CD4-positive, alpha-beta T cell (primary cell): ENCODE results near the gene PLXND1. TPM values are rescaled to one million over a fixed set of nuclear protein-coding genes. Genes with fewer than 3 reads are reported as not detected.

ENCODE experiments used
- ATAC-seq: fragments of 200-7000 bp; cut with Tn5 transposase; one replicate; pipeline ENCODE4 v1.10.0; 2022; ENCODE audit warnings: mild to moderate bottlenecking; ENCODE audit not compliant: poor library complexity
- CTCF ChIA-PET: fragments of 350-600 bp; sonication (Branson Sonifier 250); formaldehyde crosslinking; loops from one replicate; lab custom pipeline; 2021; ENCODE audit warnings: antibody characterized with exemption, inconsistent platforms; lab: Charles Lee
- POLR2A ChIA-PET: fragments of 350-600 bp; sonication (Branson Sonifier 250); formaldehyde crosslinking; loops from one replicate; lab custom pipeline; 2021; ENCODE audit warnings: antibody characterized with exemption, inconsistent platforms; lab: Charles Lee
- DNase-seq, 14 experiments: peaks; one replicate each; pipeline ENCODE4 v3.0.0-alpha.2; 2013 to 2020; ENCODE audit warnings: mixed read lengths in 2 of 14
- H3K27ac ChIP-seq, 2 donors: one replicate each; pipeline versions ENCODE4 v1.5.1 to v1.7.0; 2013; ENCODE audit warnings: low read length in 2 of 2, low read depth in 1 of 2, mild to moderate bottlenecking in 1 of 2
- H3K27me3 ChIP-seq, 2 experiments: 1 replicate in 1 of 2; 2 replicates in 1 of 2; pipeline versions ENCODE4 v1.6.1 to v1.7.0; 2013; ENCODE audit warnings: low read length in 2 of 2, control low read depth in 1 of 2, mild to moderate bottlenecking in 1 of 2, moderate library complexity in 1 of 2; ENCODE audit not compliant: insufficient read depth in 2 of 2, control insufficient read depth in 1 of 2
- H3K36me3 ChIP-seq: one replicate; pipeline ENCODE4 v1.6.1; 2013; ENCODE audit warnings: low read length, control low read depth; ENCODE audit not compliant: insufficient read depth
- H3K4me1 ChIP-seq: one replicate; pipeline ENCODE4 v1.6.1; 2013; ENCODE audit warnings: low read length, control low read depth; ENCODE audit not compliant: insufficient read depth
- H3K4me3 ChIP-seq: one replicate; pipeline ENCODE4 v1.5.1; 2013; ENCODE audit warnings: mild to moderate bottlenecking, low read length, moderate library complexity
- H3K9me3 ChIP-seq, 2 experiments: 1 replicate in 1 of 2; 2 replicates in 1 of 2; pipeline versions ENCODE4 v1.6.1 to v1.7.0; 2013; ENCODE audit warnings: low read length in 2 of 2, mild to moderate bottlenecking in 2 of 2, control low read depth in 1 of 2, moderate library complexity in 1 of 2; ENCODE audit not compliant: control insufficient read depth in 1 of 2, insufficient read depth in 1 of 2
- H3K27ac Mint-ChIP-seq: one replicate; pipeline ENCODE4 v1.8.0; 2020; ENCODE audit warnings: mixed read lengths
- H3K27me3 Mint-ChIP-seq: one replicate; pipeline ENCODE4 v1.8.0; 2021; ENCODE audit warnings: mixed read lengths
- H3K36me3 Mint-ChIP-seq: one replicate; pipeline ENCODE4 v1.8.0; 2021; ENCODE audit warnings: low read depth, mixed read lengths
- H3K4me1 Mint-ChIP-seq: one replicate; pipeline ENCODE4 v1.8.0; 2021; ENCODE audit warnings: low read depth, mixed read lengths
- H3K4me3 Mint-ChIP-seq: one replicate; pipeline ENCODE4 v1.8.0; 2020; ENCODE audit warnings: mild to moderate bottlenecking, mixed read lengths
- H3K9me3 Mint-ChIP-seq: one replicate; pipeline ENCODE4 v1.8.0; 2020; ENCODE audit warnings: mixed read lengths
- CTCF ChIP-seq: fragments of 200-600 bp; IDR thresholded peaks from one replicate; pipeline ENCODE4 v1.8.0; 2022; ENCODE audit warnings: antibody characterized with exemption, mild to moderate bottlenecking
- intact Hi-C, 2 experiments: fragments of 100-400 bp; cut with DNase I in 1 of 2; cut with micrococcal nuclease in 1 of 2; formaldehyde crosslinking; loops; one replicate each; pipeline versions ENCODE4 v1.15.1 to v1.9.0; 2023 to 2025; cut with DNase I, micrococcal nuclease
- total RNA-seq, 174 experiments: library from RNA in 2 of 174; stranded (reverse) in 2 of 174; gene quantifications; one replicate each; pipeline ENCODE4 v1.2.3 and lab custom pipeline; 2021 to 2026

Gene PLXND1
- total RNA-seq, 2 experiments from 2014 or later = 61.7 to 62.5 TPM

DNA sequence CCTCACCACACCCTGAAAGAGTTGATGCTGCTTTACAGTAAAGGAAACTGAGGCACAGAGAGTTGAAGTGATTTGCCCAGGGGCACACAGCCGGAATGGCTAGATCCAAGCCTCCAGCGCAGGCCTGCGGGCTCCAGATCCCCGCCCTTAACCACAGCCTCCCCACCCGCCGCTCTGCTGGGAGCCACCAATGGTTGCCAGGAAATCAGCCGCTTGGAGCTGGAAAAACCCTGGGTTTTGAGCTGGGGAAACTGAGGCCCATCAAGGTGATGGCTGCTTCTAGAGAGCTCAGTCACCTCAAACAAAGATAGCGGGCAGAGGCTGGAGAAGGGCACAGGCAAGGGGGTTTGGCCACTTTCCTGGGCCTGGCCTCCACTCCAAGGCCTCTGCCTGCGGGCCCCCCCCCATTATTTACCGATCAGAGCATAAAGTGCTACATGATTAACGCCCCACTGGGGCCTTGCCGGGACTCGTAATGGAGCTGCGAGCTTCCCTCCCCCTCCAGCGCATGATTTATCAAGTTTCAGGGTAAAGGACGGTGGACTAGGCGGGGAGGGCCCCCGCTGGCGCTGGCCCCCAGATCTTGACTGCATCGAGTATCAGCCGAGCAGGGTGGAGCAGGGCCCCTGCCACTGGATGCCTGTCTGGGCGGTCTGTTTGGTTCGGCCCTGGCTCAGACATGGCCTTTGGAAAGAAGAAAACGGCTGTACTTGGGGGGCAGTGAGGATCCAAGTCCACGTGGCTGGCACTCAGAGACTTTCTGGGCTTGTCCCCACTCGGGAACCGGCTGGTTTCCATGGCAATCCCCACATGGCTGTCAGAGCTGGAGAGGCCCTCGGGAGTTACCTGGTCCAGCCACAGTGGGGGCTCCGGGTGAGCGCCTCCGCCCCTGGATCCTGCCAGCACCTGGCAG, 9.1 kb downstream of the PLXND1 start:
- Histone ChIP-seq H3K36me3 (no peaks in the 10 kb centered on the region), H3K4me1 (peaks cover 51% of the 10 kb centered on the region), H3K27me3 (no peaks in the 10 kb centered on the region), H3K4me3 (no peak overlapping the region), H3K27ac (no peak overlapping the region), H3K9me3 (no peaks in the 10 kb centered on the region)
- ATAC-seq (no peak), DNase-seq (no peak)
- intact Hi-C loops = no loop called here
- no peaks in the 10 kb centered on the region for H3K27me3 Mint-ChIP-seq
- ChIA-PET CTCF (no interaction called here), POLR2A (interaction anchor here (1.8 kb wide), 1 partner anchor 21 kb away, joined by 9 read pairs; no protein-coding TSS in a partner anchor)
- H3K9me3 Mint-ChIP-seq = no peaks in the 10 kb centered on the region
- no peaks in the 10 kb centered on the region for H3K36me3 Mint-ChIP-seq
- no peak overlapping the region for H3K4me3 Mint-ChIP-seq
- H3K4me1 Mint-ChIP-seq = peaks cover 29% of the 10 kb centered on the region
- no peak overlapping the region for H3K27ac Mint-ChIP-seq
- no peak for TF ChIP-seq CTCF

- no peak overlapping the region for H3K27ac Mint-ChIP-seq
- H3K9me3 Mint-ChIP-seq = no peaks in the 10 kb centered on the region
- DNase-seq (peak in 1 of 14 experiments; percentile 35), ATAC-seq (peak; percentile 45)
- Histone ChIP-seq H3K36me3 (no peaks in the 10 kb centered on the region), H3K27ac (no peak overlapping the region), H3K4me1 (peaks cover 56% of the 10 kb centered on the region), H3K4me3 (no peak overlapping the region), H3K27me3 (no peaks in the 10 kb centered on the region), H3K9me3 (no peaks in the 10 kb centered on the region)
- CTCF ChIA-PET = interaction anchor here (1.2 kb wide), 1 partner anchor 8 kb away, joined by 3 read pairs; no protein-coding TSS in a partner anchor
- intact Hi-C loops = no loop called here
- peaks cover 36% of the 10 kb centered on the region for H3K4me1 Mint-ChIP-seq
- POLR2A ChIA-PET = interaction anchor here (1.8 kb wide), 1 partner anchor 20 kb away, joined by 9 read pairs; no protein-coding TSS in a partner anchor
- H3K36me3 Mint-ChIP-seq = no peaks in the 10 kb centered on the region
- no peak overlapping the region for H3K4me3 Mint-ChIP-seq
- no peaks in the 10 kb centered on the region for H3K27me3 Mint-ChIP-seq
- TF ChIP-seq CTCF = no peak
Observed at GRCh38 chr3:129596194-129597086, 10.0 kb downstream of the PLXND1 start.

DNA sequence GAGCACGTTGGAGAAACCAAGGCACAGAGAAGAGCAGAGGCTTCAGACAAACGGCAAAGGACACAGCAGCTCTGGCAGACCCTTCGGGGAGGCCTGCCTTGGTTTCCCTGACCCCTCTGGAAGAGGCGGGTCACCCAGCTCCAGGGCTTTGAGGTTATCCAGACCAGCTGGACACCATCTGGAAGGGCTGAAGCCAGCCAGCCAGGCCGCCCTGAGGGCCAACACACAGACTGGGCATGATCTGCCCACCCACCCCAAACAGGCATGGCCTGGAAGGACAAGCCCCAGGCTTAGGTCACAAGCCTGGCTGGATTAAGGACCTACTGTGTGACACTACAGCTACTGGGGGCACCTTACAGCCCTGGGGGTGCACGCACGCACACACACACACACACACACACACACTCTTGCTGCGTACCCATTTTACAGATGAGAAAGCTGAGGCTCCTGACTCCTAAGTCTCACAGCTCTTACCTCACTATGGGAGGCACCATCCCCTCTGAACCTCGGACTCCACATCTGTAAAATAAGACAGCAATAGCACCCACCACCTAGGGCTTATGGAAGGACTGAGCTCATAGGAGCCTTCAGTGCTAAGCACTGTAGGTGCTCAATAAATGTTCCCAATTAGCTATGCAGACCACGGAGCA, 10.8 kb downstream of the PLXND1 start:
- Mint-ChIP-seq H3K36me3 (no peaks in the 10 kb centered on the region), H3K9me3 (no peaks in the 10 kb centered on the region), H3K27me3 (no peaks in the 10 kb centered on the region), H3K4me3 (no peak overlapping the region), H3K27ac (no peak overlapping the region), H3K4me1 (peaks cover 40% of the 10 kb centered on the region)
- no peaks in the 10 kb centered on the region for H3K36me3 ChIP-seq
- DNase-seq (no peak), ATAC-seq (no peak)
- CTCF ChIA-PET = interaction anchor here (1.2 kb wide), 1 partner anchor 9 kb away, joined by 3 read pairs; no protein-coding TSS in a partner anchor
- peaks cover 56% of the 10 kb centered on the region for H3K4me1 ChIP-seq
- no peak overlapping the region for H3K27ac ChIP-seq
- TF ChIP-seq CTCF = no peak
- H3K4me3 ChIP-seq = no peak overlapping the region
- H3K27me3 ChIP-seq = no peaks in the 10 kb centered on the region
- no peaks in the 10 kb centered on the region for H3K9me3 ChIP-seq
- intact Hi-C loops = no loop called here
- POLR2A ChIA-PET = interaction anchor here (2.9 to 3.2 kb wide), 2 partner anchors 10 to 19 kb away, joined by 31 to 34 read pairs; partner anchors contain the start of gene PLXND1
